Measurements from ENCODE around the gene WWC1. TPM values are rescaled to one million over a fixed set of nuclear protein-coding genes. Genes with fewer than 3 reads are reported as not detected.
"Not testable (repeated sequence)": the region's sequence is repeated elsewhere in the genome, so short reads cannot be mapped to it uniquely, and the experiment has no call there.

Gene WWC1
- total RNA-seq, 1 donor from 2014 or later: 1.5 TPM

GRCh38 chr5:168307022-168307421, 15.6 kb downstream of the WWC1 start:
- no peak overlapping the region for H3K27ac Mint-ChIP-seq (ENCODE audit: unreplicated experiment)
- TF ChIP-seq CTCF (IDR thresholded peaks at IDR 0.05; ENCODE audit: partially characterized antibody, unreplicated experiment): no peak
- no peaks in the 10 kb centered on the region for H3K4me1 Mint-ChIP-seq (ENCODE audit: low read depth, unreplicated experiment)
- H3K27me3 Mint-ChIP-seq (ENCODE audit: unreplicated experiment): peaks cover 5% of the 10 kb centered on the region
- no peak for DNase-seq
- peaks cover 3% of the 10 kb centered on the region for H3K9me3 Mint-ChIP-seq (ENCODE audit: unreplicated experiment)
- peaks cover 7% of the 10 kb centered on the region for H3K36me3 Mint-ChIP-seq (ENCODE audit: unreplicated experiment)
- no peak overlapping the region for H3K4me3 Mint-ChIP-seq (ENCODE audit: unreplicated experiment)

GRCh38 chr5:168307925-168308584, 16.6 kb downstream of the WWC1 start:
- Mint-ChIP-seq H3K4me1 (ENCODE audit: low read depth, unreplicated experiment) (no peaks in the 10 kb centered on the region), H3K4me3 (ENCODE audit: unreplicated experiment) (no peak overlapping the region), H3K27ac (ENCODE audit: unreplicated experiment) (no peak overlapping the region), H3K27me3 (ENCODE audit: unreplicated experiment) (peaks cover 3% of the 10 kb centered on the region), H3K36me3 (ENCODE audit: unreplicated experiment) (peaks cover 7% of the 10 kb centered on the region), H3K9me3 (ENCODE audit: unreplicated experiment) (peaks cover 3% of the 10 kb centered on the region)
- DNase-seq: no peak
- TF ChIP-seq CTCF (IDR thresholded peaks at IDR 0.05; ENCODE audit: partially characterized antibody, unreplicated experiment): no peak

GRCh38 chr5:168308976-168309598, 17.6 kb downstream of the WWC1 start:
- H3K36me3 Mint-ChIP-seq (ENCODE audit: unreplicated experiment): peaks cover 7% of the 10 kb centered on the region
- DNase-seq: no peak
- no peak overlapping the region for H3K27ac Mint-ChIP-seq (ENCODE audit: unreplicated experiment)
- H3K4me1 Mint-ChIP-seq (ENCODE audit: low read depth, unreplicated experiment): no peaks in the 10 kb centered on the region
- H3K27me3 Mint-ChIP-seq (ENCODE audit: unreplicated experiment): peaks cover 5% of the 10 kb centered on the region
- peaks cover 3% of the 10 kb centered on the region for H3K9me3 Mint-ChIP-seq (ENCODE audit: unreplicated experiment)
- no peak overlapping the region for H3K4me3 Mint-ChIP-seq (ENCODE audit: unreplicated experiment)
- TF ChIP-seq CTCF (IDR thresholded peaks at IDR 0.05; ENCODE audit: partially characterized antibody, unreplicated experiment): no peak

- DNase-seq; H3K9me3 Mint-ChIP-seq (ENCODE audit: unreplicated experiment); H3K27ac Mint-ChIP-seq (ENCODE audit: unreplicated experiment); H3K36me3 Mint-ChIP-seq (ENCODE audit: unreplicated experiment); H3K4me1 Mint-ChIP-seq (ENCODE audit: low read depth, unreplicated experiment); H3K27me3 Mint-ChIP-seq (ENCODE audit: unreplicated experiment); H3K4me3 Mint-ChIP-seq (ENCODE audit: unreplicated experiment): not testable (repeated sequence)
These were observed 19.1 kb downstream of the WWC1 start for GRCh38 chr5:168310541-168310940.

GRCh38 chr5:168311061-168311566, 19.7 kb downstream of the WWC1 start:
- Mint-ChIP-seq H3K27me3 (ENCODE audit: unreplicated experiment) (peaks cover 8% of the 10 kb centered on the region), H3K4me3 (ENCODE audit: unreplicated experiment) (no peak overlapping the region), H3K27ac (ENCODE audit: unreplicated experiment) (no peak overlapping the region), H3K9me3 (ENCODE audit: unreplicated experiment) (peaks cover 3% of the 10 kb centered on the region), H3K4me1 (ENCODE audit: low read depth, unreplicated experiment) (peaks cover 3% of the 10 kb centered on the region), H3K36me3 (ENCODE audit: unreplicated experiment) (peaks cover 7% of the 10 kb centered on the region)
- TF ChIP-seq CTCF (IDR thresholded peaks at IDR 0.05; ENCODE audit: partially characterized antibody, unreplicated experiment): no peak
- no peak for DNase-seq

All from glutamatergic neuron (in vitro differentiated cells).